ENCODE results near the gene ZGPAT.

ZGPAT gene

GRCh38 chr20:63742381-63743024, 34.7 kb downstream of the ZGPAT start:
- FAIRE-seq (no peak), DNase-seq (ENCODE audit: insufficient read length, low spot score) (no peak)

DNA sequence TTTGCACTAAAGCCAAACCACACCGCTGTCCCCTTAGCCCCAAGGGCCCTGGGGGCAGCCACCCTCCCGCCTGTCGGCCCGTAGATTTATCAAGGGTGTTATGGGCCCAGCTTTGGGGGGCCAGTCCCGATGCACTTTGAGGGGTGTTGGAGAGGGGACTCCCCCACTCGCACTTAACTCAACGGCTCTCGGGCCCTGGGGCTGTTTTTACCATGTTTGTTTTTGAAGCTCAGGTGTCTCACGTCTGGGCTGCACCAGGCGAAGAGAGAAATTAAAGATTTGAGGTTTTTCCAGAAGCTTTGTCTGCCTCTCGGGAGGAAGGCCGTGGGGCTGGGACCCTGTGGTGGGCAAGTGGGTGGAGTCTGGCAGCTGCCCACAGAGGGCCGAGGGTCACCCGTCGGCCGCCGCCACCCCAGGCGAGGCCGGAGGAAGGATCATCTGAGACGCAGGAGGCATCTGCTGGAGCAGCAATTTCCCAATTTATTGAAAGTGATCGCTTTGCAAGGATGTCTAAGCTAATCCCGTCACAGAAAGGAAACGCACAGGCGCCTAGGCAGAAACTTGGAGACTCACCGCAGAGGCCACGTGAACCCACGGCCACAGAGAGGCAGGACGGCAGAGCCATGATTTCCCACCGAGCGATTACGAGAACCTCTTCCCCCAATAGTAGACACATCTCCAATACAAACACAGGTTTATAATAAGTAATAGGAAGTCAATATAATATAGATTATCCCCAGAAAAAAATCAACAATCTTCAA, 35.6 kb downstream of the ZGPAT start:
- no peak for FAIRE-seq
- DNase-seq (ENCODE audit: insufficient read length, low spot score), result no peak

DNA sequence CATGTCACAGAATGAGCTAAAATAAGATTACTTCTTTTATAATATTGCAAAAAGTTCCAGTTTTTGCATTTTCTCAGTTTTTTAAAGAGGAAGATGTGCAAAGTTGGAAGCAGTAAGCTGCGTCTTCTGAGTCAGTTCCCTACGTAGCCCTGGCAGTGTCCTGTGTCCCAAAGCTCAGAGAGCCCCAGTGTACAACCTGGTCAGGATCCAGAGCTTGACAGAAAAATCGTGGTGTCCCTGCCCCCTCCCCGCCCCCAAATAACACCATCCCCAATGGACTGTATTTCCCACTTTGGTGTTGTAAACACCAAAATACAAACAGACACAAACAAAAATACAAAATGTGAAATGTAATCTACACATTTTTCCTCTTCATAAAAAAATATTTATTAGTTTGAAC, 36.3 kb downstream of the ZGPAT start:
- no peak for FAIRE-seq
- DNase-seq (ENCODE audit: insufficient read length, low spot score), result no peak

- DNase-seq (ENCODE audit: insufficient read length, low spot score) (no peak), FAIRE-seq (no peak)
Measured at GRCh38 chr20:63744574-63745423, 37.0 kb downstream of the ZGPAT start.

DNA sequence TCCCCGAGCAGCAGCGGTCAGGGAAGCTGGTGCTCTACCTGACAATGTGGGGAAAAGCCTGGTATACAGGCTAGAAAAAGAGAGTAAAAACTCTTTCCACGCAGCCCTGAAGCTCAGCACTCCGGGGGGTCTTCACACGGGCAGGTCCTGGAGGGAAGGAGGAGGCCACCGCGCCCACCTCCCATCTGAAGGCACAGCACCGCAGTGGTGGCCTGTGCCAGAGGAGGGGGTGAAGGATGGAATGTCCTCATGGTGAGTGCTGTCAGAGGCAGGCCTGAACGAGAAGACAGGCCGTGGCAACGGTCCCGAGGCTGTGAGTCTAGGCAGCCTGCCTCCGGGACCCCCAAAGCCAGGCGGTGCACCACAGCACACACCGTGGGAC, 37.6 kb downstream of the ZGPAT start:
- FAIRE-seq, result no peak
- DNase-seq (ENCODE audit: insufficient read length, low spot score), result no peak

DNA sequence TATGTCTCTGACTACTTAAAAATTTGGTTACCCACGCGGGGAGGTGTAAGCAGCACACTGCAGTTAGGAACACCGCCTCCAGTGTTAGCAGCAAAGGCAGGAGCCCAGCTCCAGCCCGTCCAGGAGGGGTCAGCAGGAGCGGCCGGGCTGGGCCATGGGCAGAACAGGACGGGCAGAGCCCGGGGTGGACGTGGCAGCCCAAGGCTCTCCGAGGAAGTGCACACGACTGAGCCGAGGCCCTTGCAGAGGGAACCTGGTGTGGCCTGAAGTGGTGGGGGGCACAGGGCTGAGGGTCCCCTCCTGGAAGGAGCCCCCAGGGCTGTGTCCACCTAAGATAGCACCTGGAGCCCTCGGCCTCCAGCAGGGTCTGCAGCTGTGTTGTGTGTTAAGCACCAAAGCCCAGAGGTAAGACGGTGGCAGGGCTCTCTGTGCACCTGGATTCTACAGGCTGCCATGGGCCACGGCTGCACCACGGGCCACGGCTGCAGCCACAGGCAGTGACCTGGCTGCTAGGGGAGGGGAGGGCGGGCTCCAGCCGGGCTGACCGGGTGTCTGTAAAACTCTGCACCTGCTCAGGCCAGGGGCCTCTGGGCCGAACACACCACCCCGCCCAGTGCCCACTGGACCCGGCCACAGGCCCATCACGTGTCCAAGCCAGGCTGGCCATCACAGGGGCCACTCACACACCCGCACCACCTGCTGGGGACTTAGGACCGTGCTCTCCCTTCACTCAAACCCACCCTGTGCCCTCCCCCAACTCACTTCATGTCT, 38.3 kb downstream of the ZGPAT start:
- DNase-seq (ENCODE audit: insufficient read length, low spot score) (no peak), FAIRE-seq (no peak)

DNA sequence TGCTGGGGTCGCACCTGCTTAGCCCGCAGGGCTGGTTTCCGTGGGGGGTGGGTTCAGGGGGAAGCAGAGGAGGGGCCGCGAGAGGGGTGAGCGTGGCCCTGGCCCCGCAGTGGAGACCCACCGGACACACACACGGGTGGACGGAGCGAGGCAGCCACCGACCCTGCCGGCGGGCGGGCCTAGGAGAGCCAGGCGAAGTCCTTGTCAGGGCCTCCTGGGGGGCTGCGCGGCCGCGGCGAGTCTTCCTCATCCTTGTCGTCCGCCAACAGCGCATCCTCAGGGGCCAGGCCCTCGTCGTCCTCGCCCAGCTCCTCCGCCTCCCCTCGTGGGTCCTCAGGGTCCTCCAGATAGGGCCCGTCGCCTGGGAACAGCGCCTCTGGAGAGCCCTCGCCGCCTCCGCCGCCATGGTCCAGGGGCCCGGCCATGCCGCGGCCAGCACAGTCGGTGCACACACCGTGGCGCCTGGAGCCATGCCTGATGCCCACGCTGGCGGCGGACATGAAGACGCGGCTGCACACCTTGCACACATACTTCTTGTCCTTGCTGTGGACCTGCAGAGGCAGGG, 39.0 kb downstream of the ZGPAT start:
- DNase-seq (ENCODE audit: insufficient read length, low spot score), result no peak
- no peak for FAIRE-seq

DNA sequence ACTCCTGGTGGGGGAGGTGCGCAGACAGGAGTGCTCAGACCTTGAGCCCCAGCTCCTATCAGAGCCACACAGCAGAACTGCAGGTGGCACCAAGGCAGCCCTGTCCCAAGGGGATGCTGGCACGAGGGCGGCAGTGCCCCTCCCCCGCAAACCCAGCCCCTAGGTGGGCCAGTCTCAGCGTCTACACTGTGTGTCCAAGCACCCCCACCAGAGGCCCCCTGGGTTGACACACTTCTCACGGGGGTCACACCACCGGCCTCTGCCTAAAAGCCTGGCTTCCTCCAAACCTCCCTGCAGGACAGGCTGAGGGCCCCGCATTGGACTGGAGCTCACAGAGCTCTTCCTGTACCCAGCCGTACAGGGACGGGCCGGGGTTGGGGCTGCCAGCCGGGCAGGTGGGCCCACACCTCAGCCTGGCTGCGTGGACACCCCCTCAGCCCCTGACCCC, 39.8 kb downstream of the ZGPAT start:
- FAIRE-seq (no peak), DNase-seq (ENCODE audit: insufficient read length, low spot score) (no peak)

DNA sequence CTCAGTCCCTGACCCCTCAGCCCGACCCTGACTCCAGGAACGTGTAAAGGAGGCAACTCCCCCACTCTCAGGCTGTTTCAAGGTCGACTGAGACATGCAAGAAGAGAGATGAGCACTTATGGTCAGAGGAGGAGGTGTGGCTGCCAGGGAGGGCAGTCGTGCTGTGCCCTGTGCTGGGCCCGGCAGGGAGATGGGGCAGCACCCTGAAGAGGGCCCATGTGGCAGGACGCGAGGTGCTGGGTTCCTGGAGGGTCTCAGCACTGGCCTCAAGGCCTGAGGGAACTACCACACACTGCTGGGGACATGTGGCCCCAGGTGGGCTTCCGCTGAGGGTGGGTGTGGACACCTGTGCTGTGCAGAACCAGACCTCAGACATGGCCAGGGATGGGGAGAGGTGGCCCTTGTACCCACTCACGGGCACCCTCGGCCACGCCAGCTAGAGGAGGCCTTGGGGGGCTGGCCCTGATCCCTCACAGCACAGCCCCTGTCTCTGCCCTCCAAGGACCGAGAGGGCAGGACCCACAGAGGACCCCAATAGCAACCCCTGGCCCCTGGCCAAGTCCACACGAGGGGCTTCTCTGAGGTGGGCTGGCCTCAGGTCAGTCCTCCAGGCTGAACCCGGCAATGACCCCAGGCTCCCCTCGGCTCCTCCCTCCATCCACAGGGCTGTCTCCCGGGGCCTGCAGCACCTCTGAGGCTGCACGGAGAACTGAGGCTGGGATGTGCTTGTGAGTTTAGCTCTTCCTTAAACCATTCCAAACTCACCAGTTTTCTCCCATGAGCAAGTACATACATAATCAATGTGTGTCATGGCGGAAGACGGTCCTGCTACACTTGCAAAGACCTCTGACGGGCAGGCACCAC, 40.5 kb downstream of the ZGPAT start:
- DNase-seq (ENCODE audit: insufficient read length, low spot score), result no peak
- no peak for FAIRE-seq

GRCh38 chr20:63748934-63749270, 41.1 kb downstream of the ZGPAT start:
- DNase-seq (ENCODE audit: insufficient read length, low spot score), result no peak
- no peak for FAIRE-seq

GRCh38 chr20:63749597-63750508, 42.0 kb downstream of the ZGPAT start:
- no peak for FAIRE-seq
- DNase-seq (ENCODE audit: insufficient read length, low spot score), result no peak

GRCh38 chr20:63750807-63751470, 43.1 kb downstream of the ZGPAT start:
- FAIRE-seq, result no peak

DNA sequence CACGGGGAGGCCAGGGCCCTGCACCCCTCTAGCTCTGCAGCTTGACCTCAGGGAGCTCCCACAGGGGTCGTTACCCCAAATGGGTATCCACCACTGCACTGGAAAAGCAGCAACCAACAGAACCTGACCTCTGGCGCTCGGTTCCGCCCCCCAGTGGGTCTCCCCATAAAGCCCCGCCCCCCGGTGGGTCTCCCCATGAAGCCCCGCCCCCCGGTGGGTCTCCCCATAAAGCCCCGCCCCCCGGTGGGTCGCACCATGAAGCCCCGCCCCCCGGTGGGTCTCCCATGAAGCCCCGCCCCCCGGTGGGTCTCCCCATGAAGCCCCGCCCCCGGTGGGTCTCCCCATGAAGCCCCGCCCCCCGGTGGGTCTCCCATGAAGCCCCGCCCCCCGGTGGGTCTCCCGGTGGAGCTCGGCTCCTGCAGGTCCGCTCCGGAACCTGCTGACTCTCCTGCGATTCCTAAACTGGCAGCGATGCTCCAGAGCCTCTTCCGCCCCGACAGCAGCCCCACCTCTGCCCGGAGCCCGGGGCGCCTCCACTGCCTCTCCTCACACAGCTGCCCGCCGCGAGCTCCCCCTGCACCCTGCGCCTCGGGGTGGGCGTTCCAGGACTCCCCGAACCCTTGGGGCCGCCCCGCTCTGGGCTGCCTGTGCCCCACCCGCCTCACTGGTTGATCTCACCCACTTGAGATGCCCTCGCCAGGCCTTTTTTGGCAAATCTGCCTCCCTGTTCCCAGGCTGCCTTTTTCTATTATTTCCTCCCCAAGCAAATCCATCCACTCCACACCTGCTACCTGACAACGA, 43.8 kb downstream of the ZGPAT start:
- FAIRE-seq (no peak), DNase-seq (ENCODE audit: insufficient read length, low spot score) (no peak)

More at GRCh38 chr20:63750807-63751470, 43.1 kb downstream of the ZGPAT start:
- DNase-seq (ENCODE audit: insufficient read length, low spot score), result no peak

GRCh38 chr20:63752411-63753101, 44.7 kb downstream of the ZGPAT start:
- DNase-seq (ENCODE audit: insufficient read length, low spot score) (no peak), FAIRE-seq (no peak)

- FAIRE-seq (no peak), DNase-seq (ENCODE audit: insufficient read length, low spot score) (no peak)
Measured at GRCh38 chr20:63753381-63753780, 45.5 kb downstream of the ZGPAT start.

DNA sequence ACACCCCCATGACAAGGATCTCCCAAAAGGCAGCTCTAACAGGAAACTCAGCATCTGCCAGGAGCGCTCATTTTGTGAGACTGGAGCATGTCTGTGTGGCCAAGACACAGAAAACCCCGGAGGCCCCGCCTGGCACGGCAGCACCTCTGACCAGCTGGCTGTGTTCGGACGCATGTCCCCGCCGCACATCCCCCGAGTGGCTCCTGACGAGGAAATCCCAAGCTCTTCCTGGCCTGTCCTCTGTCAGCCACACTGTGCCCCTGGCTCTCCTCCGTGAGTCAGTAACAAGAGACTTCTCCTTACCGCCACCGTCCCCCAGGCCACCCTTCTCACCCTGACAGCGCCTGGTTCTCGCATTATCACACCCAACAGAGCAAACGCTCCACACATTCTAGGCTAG, 46.2 kb downstream of the ZGPAT start:
- DNase-seq (ENCODE audit: insufficient read length, low spot score) (no peak), FAIRE-seq (no peak)

Data from GM19239 (cell line).